Stomach (tissue), 4 donors: ENCODE data around the gene OR4E1.

ENCODE experiments used
- CTCF ChIP-seq, 7 experiments: fragments of 450-650 bp in 4 of 7; fragments of 200-600 bp in 3 of 7; sonication (generic) in 3 of 7; IDR thresholded peaks; one replicate each; pipeline ENCODE4 v1.5.1; 2016 to 2019; ENCODE audit warnings: antibody characterized with exemption in 7 of 7, control low read depth in 2 of 7, mild to moderate bottlenecking in 1 of 7
- POLR2A ChIP-seq, 4 donors: fragments of 450-650 bp; IDR thresholded peaks; one replicate each; pipeline ENCODE4 v1.6.1; 2016; ENCODE audit warnings: antibody characterized with exemption in 4 of 4, control low read depth in 2 of 4, mild to moderate bottlenecking in 1 of 4, moderate library complexity in 1 of 4

GRCh38 chr14:21626491-21627230 is 47.0 kb downstream of the OR4E1 start:
- TF ChIP-seq CTCF (IDR thresholded peaks at IDR 0.05): no peak
- no peak for TF ChIP-seq POLR2A (IDR thresholded peaks at IDR 0.05)
